DOHH2 (cell line): ENCODE results near the gene SENP5.

Experiments
- EZH2phosphoT487 ChIP-seq: fragments of 200-600 bp; sonication (generic); IDR thresholded peaks from 2 replicates; pipeline ENCODE4 v1.6.1; 2017; ENCODE audit warnings: borderline replicate concordance, mild to moderate bottlenecking, antibody characterized with exemption, low read length, moderate library complexity, mixed read lengths
- TF ChIP-seq, protein P1 (sequence below): fragments of 200-600 bp; sonication (generic); IDR thresholded peaks from one replicate; pipeline ENCODE4 v1.5.1; 2014; ENCODE audit warnings: antibody characterized with exemption, mild to moderate bottlenecking, low read depth, low read length; ENCODE audit not compliant: poor library complexity, severe bottlenecking

DNA sequence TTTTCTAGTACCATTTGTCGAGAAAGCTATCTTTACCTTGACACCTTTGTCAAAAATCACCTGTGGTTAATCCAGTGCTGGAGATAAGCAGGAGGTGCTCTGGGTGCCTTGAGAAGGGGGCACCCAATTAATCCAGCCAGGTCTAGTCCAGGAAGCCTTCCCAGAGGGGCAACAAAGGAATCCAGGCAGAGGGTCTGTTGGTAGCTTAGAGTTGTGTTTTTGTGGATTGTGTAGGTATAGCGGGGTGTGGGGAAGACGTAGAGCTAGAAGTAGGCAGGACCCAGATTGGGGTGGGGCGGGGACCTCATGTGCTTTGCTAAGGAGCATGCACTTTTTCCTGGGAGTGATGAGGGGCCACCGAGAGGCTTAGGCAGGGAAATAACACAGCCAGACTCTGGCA is 106.9 kb downstream of the SENP5 start:
- TF ChIP-seq, protein P1, sequence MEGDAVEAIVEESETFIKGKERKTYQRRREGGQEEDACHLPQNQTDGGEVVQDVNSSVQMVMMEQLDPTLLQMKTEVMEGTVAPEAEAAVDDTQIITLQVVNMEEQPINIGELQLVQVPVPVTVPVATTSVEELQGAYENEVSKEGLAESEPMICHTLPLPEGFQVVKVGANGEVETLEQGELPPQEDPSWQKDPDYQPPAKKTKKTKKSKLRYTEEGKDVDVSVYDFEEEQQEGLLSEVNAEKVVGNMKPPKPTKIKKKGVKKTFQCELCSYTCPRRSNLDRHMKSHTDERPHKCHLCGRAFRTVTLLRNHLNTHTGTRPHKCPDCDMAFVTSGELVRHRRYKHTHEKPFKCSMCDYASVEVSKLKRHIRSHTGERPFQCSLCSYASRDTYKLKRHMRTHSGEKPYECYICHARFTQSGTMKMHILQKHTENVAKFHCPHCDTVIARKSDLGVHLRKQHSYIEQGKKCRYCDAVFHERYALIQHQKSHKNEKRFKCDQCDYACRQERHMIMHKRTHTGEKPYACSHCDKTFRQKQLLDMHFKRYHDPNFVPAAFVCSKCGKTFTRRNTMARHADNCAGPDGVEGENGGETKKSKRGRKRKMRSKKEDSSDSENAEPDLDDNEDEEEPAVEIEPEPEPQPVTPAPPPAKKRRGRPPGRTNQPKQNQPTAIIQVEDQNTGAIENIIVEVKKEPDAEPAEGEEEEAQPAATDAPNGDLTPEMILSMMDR, result no peak
- no peak for TF ChIP-seq EZH2phosphoT487
